HepG2 (cell line): ENCODE data around the gene FOXA3. TPM values are rescaled to one million over a fixed set of nuclear protein-coding genes. Genes with fewer than 3 reads are reported as not detected.

Experiments
- ARID2 ChIP-seq: sonication (generic); formaldehyde crosslinking; IDR thresholded peaks from 2 replicates; pipeline ENCODE4 v1.8.1; 2022; ENCODE audit warnings: mild to moderate bottlenecking, missing genetic modification reagents, borderline replicate concordance
- HDAC2 ChIP-seq: sonication (generic); formaldehyde crosslinking; IDR thresholded peaks from 2 replicates; pipeline ENCODE4 v1.4.0; 2020; ENCODE audit warnings: missing genetic modification reagents
- HES4 ChIP-seq: sonication (generic); formaldehyde crosslinking; IDR thresholded peaks from 2 replicates; pipeline ENCODE4 v1.9.0; 2021; ENCODE audit warnings: mild to moderate bottlenecking, missing genetic modification reagents, borderline replicate concordance
- NR2C2 ChIP-seq: sonication (generic); formaldehyde crosslinking; IDR thresholded peaks from 2 replicates; pipeline ENCODE4 v1.4.0; 2020; ENCODE audit warnings: missing genetic modification reagents, mild to moderate bottlenecking, moderate library complexity, borderline replicate concordance
- NR3C1 ChIP-seq: sonication (generic); formaldehyde crosslinking; IDR thresholded peaks from 2 replicates; pipeline ENCODE4 v1.4.0; 2020; ENCODE audit warnings: missing genetic modification reagents
- SIX4 ChIP-seq: sonication (generic); formaldehyde crosslinking; IDR thresholded peaks from 2 replicates; pipeline ENCODE4 v1.4.0; 2020; ENCODE audit warnings: missing genetic modification reagents
- ZBTB25 ChIP-seq: IDR thresholded peaks from 2 replicates; pipeline ENCODE4 v1.6.1; 2018; ENCODE audit warnings: missing genetic modification reagents
- ZBTB4 ChIP-seq: sonication (generic); formaldehyde crosslinking; IDR thresholded peaks from 2 replicates; pipeline ENCODE4 v1.4.0; 2020; ENCODE audit warnings: missing genetic modification reagents, mild to moderate bottlenecking, borderline replicate concordance
- ZFP90 ChIP-seq: sonication (generic); formaldehyde crosslinking; IDR thresholded peaks from 2 replicates; pipeline ENCODE4 v1.8.0; 2022; ENCODE audit warnings: missing genetic modification reagents, mild to moderate bottlenecking, inconsistent platforms, borderline replicate concordance
- ZNF609 ChIP-seq: sonication (generic); formaldehyde crosslinking; IDR thresholded peaks from 2 replicates; pipeline ENCODE4 v1.4.0; 2020; ENCODE audit warnings: mild to moderate bottlenecking, missing genetic modification reagents, borderline replicate concordance
- ZNF670 ChIP-seq: sonication (generic); formaldehyde crosslinking; IDR thresholded peaks from 2 replicates; pipeline ENCODE4 v1.8.0; 2022; ENCODE audit warnings: mild to moderate bottlenecking, missing genetic modification reagents, borderline replicate concordance
- polyA plus RNA-seq, 8 experiments: library from polyadenylated mRNA; depleted of rRNA in 3 of 8; stranded (reverse) in 7 of 8; unstranded in 1 of 8; fragments of >200 nt; fragmentation: Illumina TruSeq in 4 of 8; extraction: Trizol in 4 of 8; gene quantifications; 2 replicates each; pipeline versions ENCODE4 v1.2.1 to v1.2.3, GENCODE V29; 2011 to 2016; ENCODE audit warnings: low read depth in 4 of 8, missing spikeins in 1 of 8, mixed read lengths in 1 of 8; ENCODE audit not compliant: insufficient read depth in 1 of 8
- total RNA-seq, 5 experiments: library from RNA; depleted of rRNA; stranded (reverse); fragments of >200 nt; fragmentation: Illumina TruSeq; extraction: Trizol; gene quantifications; 2 replicates each; pipeline ENCODE4 v1.2.3, GENCODE V29; 2016; ENCODE audit warnings: low read depth in 1 of 5
- TF ChIP-seq, protein P1 (sequence below): sonication (generic); formaldehyde crosslinking; IDR thresholded peaks from 2 replicates; pipeline ENCODE4 v1.5.1; 2020; ENCODE audit warnings: mild to moderate bottlenecking, missing genetic modification reagents, borderline replicate concordance
- TF ChIP-seq, protein P2 (sequence below): sonication (generic); formaldehyde crosslinking; IDR thresholded peaks from 2 replicates; pipeline ENCODE4 v1.4.0; 2020; ENCODE audit warnings: missing genetic modification reagents, borderline replicate concordance

Gene FOXA3
- total and polyA plus RNA-seq, 2 of the 13 experiments (the other 11 are each of a cell fraction or from before 2014, with no cell fraction given): 29.8 to 47.6 TPM

- no peak for TF ChIP-seq NR3C1
- no peak for TF ChIP-seq NR2C2 (CRISPR knock-in tag)
- no peak for TF ChIP-seq HES4 (CRISPR knock-in tag)
- TF ChIP-seq ZBTB25 (CRISPR knock-in tag): 0 out of 2 replicates have a peak, but pooled peaks have one; percentile 11
- TF ChIP-seq ZFP90 (CRISPR knock-in tag): no peak
- TF ChIP-seq, protein P1, sequence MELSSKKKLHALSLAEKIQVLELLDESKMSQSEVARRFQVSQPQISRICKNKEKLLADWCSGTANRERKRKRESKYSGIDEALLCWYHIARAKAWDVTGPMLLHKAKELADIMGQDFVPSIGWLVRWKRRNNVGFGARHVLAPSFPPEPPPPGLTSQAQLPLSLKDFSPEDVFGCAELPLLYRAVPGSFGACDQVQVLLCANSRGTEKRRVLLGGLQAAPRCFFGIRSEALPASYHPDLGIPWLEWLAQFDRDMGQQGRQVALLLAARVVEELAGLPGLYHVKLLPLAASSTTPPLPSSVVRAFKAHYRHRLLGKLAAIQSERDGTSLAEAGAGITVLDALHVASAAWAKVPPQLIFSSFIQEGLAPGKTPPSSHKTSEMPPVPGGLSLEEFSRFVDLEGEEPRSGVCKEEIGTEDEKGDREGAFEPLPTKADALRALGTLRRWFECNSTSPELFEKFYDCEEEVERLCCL (CRISPR knock-in tag): no peak
- TF ChIP-seq ZNF609 (CRISPR knock-in tag): no peak
- TF ChIP-seq ARID2 (CRISPR knock-in tag): no peak
- no peak for TF ChIP-seq ZNF670 (CRISPR knock-in tag)
- TF ChIP-seq, protein P2, sequence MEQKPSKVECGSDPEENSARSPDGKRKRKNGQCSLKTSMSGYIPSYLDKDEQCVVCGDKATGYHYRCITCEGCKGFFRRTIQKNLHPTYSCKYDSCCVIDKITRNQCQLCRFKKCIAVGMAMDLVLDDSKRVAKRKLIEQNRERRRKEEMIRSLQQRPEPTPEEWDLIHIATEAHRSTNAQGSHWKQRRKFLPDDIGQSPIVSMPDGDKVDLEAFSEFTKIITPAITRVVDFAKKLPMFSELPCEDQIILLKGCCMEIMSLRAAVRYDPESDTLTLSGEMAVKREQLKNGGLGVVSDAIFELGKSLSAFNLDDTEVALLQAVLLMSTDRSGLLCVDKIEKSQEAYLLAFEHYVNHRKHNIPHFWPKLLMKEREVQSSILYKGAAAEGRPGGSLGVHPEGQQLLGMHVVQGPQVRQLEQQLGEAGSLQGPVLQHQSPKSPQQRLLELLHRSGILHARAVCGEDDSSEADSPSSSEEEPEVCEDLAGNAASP (CRISPR knock-in tag): no peak
- TF ChIP-seq HDAC2 (CRISPR knock-in tag): no peak
- TF ChIP-seq ZBTB4: no peak
- TF ChIP-seq SIX4 (CRISPR knock-in tag): no peak
Measured at GRCh38 chr19:45901912-45902650, 38.0 kb downstream of the FOXA3 start, which contains the start of gene MYPOP (continued).
